ENCODE results near the gene RGS7. TPM values are rescaled to one million over a fixed set of nuclear protein-coding genes. Genes with fewer than 3 reads are reported as not detected.

RGS7 gene
- total RNA-seq, 1 donor from 2014 or later: 16.0 TPM

GRCh38 chr1:240869071-240869470 is 487.9 kb downstream of the RGS7 start:
- TF ChIP-seq, protein P1, sequence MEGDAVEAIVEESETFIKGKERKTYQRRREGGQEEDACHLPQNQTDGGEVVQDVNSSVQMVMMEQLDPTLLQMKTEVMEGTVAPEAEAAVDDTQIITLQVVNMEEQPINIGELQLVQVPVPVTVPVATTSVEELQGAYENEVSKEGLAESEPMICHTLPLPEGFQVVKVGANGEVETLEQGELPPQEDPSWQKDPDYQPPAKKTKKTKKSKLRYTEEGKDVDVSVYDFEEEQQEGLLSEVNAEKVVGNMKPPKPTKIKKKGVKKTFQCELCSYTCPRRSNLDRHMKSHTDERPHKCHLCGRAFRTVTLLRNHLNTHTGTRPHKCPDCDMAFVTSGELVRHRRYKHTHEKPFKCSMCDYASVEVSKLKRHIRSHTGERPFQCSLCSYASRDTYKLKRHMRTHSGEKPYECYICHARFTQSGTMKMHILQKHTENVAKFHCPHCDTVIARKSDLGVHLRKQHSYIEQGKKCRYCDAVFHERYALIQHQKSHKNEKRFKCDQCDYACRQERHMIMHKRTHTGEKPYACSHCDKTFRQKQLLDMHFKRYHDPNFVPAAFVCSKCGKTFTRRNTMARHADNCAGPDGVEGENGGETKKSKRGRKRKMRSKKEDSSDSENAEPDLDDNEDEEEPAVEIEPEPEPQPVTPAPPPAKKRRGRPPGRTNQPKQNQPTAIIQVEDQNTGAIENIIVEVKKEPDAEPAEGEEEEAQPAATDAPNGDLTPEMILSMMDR (IDR thresholded peaks at IDR 0.05; ENCODE audit: partially characterized antibody, unreplicated experiment): no peak
- H3K27ac Mint-ChIP-seq (ENCODE audit: unreplicated experiment): no peak overlapping the region
- no peaks in the 10 kb centered on the region for H3K4me1 Mint-ChIP-seq (ENCODE audit: low read depth, unreplicated experiment)
- peaks cover 1% of the 10 kb centered on the region for H3K9me3 Mint-ChIP-seq (ENCODE audit: unreplicated experiment)
- no peak for DNase-seq
- no peak overlapping the region for H3K4me3 Mint-ChIP-seq (ENCODE audit: unreplicated experiment)
- peaks cover 2% of the 10 kb centered on the region for H3K27me3 Mint-ChIP-seq (ENCODE audit: unreplicated experiment)
- no peaks in the 10 kb centered on the region for H3K36me3 Mint-ChIP-seq (ENCODE audit: unreplicated experiment)

DNA sequence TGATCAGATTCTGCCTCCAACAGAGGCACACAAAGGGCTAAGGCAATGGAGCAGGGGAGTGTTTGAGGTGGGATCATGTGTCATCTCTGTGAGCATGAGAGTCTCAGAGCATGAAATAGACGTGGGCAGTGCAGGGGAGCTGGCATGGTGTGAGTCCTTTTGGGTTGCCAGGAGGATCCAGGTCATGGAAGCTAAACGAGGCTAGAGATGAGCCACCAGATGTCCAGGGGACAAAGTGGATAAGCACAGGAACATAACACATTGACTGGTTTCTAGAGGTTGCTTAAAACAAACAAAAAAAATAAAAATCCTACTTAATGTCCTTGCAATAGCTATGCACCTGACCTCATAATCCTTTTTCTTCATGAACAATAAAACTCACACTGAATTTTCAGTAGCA is 490.3 kb downstream of the RGS7 start:
- Mint-ChIP-seq H3K27me3 (ENCODE audit: unreplicated experiment) (no peaks in the 10 kb centered on the region), H3K27ac (ENCODE audit: unreplicated experiment) (no peak overlapping the region), H3K4me1 (ENCODE audit: low read depth, unreplicated experiment) (no peaks in the 10 kb centered on the region), H3K4me3 (ENCODE audit: unreplicated experiment) (no peak overlapping the region), H3K36me3 (ENCODE audit: unreplicated experiment) (no peaks in the 10 kb centered on the region), H3K9me3 (ENCODE audit: unreplicated experiment) (peaks cover under 1% of the 10 kb centered on the region)
- TF ChIP-seq, protein P1 (IDR thresholded peaks at IDR 0.05; ENCODE audit: partially characterized antibody, unreplicated experiment): no peak
- no peak for DNase-seq

DNA sequence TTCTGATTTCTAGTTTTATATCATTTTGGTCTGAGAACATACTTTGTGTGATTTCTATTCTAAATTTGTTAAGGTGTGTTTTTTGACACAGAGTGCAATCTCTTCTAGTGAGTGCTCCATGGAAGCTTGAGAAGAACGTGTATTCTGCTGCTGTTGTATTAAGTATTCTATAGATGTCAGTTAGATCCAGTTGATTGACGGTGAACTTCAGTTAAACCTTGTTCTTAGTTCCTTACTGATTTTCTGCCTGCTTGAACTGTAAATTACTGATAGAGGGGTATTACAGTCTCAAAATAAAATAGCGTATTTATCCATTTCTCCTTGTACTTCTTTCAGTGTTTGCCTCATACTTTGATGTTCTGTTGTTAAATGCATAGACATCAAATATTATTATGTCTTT is 497.0 kb downstream of the RGS7 start:
- Mint-ChIP-seq H3K27me3 (ENCODE audit: unreplicated experiment) (no peaks in the 10 kb centered on the region), H3K27ac (ENCODE audit: unreplicated experiment) (no peak overlapping the region), H3K4me1 (ENCODE audit: low read depth, unreplicated experiment) (no peaks in the 10 kb centered on the region), H3K36me3 (ENCODE audit: unreplicated experiment) (no peaks in the 10 kb centered on the region), H3K9me3 (ENCODE audit: unreplicated experiment) (peaks cover 1% of the 10 kb centered on the region), H3K4me3 (ENCODE audit: unreplicated experiment) (no peak overlapping the region)
- TF ChIP-seq, protein P1 (IDR thresholded peaks at IDR 0.05; ENCODE audit: partially characterized antibody, unreplicated experiment): no peak
- no peak for DNase-seq

GRCh38 chr1:240854367-240854766 is 502.6 kb downstream of the RGS7 start:
- no peak for DNase-seq
- H3K36me3 Mint-ChIP-seq (ENCODE audit: unreplicated experiment): peaks cover 14% of the 10 kb centered on the region
- no peak overlapping the region for H3K27ac Mint-ChIP-seq (ENCODE audit: unreplicated experiment)
- H3K9me3 Mint-ChIP-seq (ENCODE audit: unreplicated experiment): peaks cover 1% of the 10 kb centered on the region
- H3K27me3 Mint-ChIP-seq (ENCODE audit: unreplicated experiment): no peaks in the 10 kb centered on the region
- no peak overlapping the region for H3K4me3 Mint-ChIP-seq (ENCODE audit: unreplicated experiment)
- TF ChIP-seq, protein P1 (IDR thresholded peaks at IDR 0.05; ENCODE audit: partially characterized antibody, unreplicated experiment): no peak
- H3K4me1 Mint-ChIP-seq (ENCODE audit: low read depth, unreplicated experiment): no peaks in the 10 kb centered on the region

DNA sequence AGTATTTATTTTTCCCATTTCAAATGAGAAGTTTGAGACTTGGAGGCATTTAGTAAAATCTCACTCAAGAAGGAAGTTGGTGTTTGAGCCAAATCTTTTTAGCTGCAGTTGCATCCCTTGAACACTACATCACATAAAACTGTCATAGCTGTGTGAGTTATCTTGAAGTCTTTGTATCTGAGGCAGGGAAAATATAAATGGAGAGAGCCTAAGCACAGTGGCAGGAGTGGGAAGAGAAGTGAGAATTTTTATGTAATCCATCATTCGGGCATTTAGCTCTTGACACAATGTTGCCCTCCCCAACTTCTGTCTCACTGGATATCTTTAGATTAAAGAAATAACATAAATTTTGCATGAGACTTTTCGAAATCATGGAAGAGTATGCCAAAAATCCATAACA is 509.7 kb downstream of the RGS7 start:
- Mint-ChIP-seq H3K4me3 (ENCODE audit: unreplicated experiment) (no peak overlapping the region), H3K4me1 (ENCODE audit: low read depth, unreplicated experiment) (no peaks in the 10 kb centered on the region), H3K27me3 (ENCODE audit: unreplicated experiment) (no peaks in the 10 kb centered on the region), H3K9me3 (ENCODE audit: unreplicated experiment) (no peaks in the 10 kb centered on the region), H3K27ac (ENCODE audit: unreplicated experiment) (no peak overlapping the region), H3K36me3 (ENCODE audit: unreplicated experiment) (peaks cover 14% of the 10 kb centered on the region)
- TF ChIP-seq, protein P1 (IDR thresholded peaks at IDR 0.05; ENCODE audit: partially characterized antibody, unreplicated experiment): no peak
- no peak for DNase-seq
